Smooth muscle cell (in vitro differentiated cells): ENCODE data around the gene PHAF1. TPM values are rescaled to one million over a fixed set of nuclear protein-coding genes. Genes with fewer than 3 reads are reported as not detected.

Source experiments
- DNase-seq: peaks from one replicate; lab custom pipeline; 2025; ENCODE audit not compliant: unreplicated experiment; lab: John Stamatoyannopoulos, UW
- H2AFZ ChIP-seq: fragments of 200-600 bp; sonication (generic); 2 replicates; pipeline ENCODE4 v1.6.0; 2016; ENCODE audit warnings: antibody characterized with exemption, low read depth, mild to moderate bottlenecking
- H3F3A ChIP-seq: fragments of 200-600 bp; sonication (generic); 2 replicates; pipeline ENCODE4 v1.6.0; 2017; ENCODE audit warnings: antibody characterized with exemption, low read depth
- H3K27ac ChIP-seq: fragments of 200-600 bp; sonication (generic); 2 replicates; pipeline ENCODE4 v1.5.1; 2016; ENCODE audit warnings: low read depth, mild to moderate bottlenecking
- H3K27me3 ChIP-seq: fragments of 200-600 bp; sonication (generic); 2 replicates; pipeline ENCODE4 v1.6.1; 2016; ENCODE audit warnings: low read depth, mild to moderate bottlenecking
- H3K36me3 ChIP-seq: fragments of 200-600 bp; sonication (generic); 2 replicates; pipeline ENCODE4 v1.5.1; 2016; ENCODE audit warnings: low read depth
- H3K4me1 ChIP-seq: fragments of 200-600 bp; sonication (generic); 2 replicates; pipeline ENCODE4 v1.5.1; 2016; ENCODE audit warnings: low read depth
- H3K4me2 ChIP-seq: fragments of 200-600 bp; sonication (generic); 2 replicates; pipeline ENCODE4 v1.6.0; 2016; ENCODE audit warnings: mild to moderate bottlenecking
- H3K4me3 ChIP-seq: fragments of 200-600 bp; sonication (generic); 2 replicates; pipeline ENCODE4 v1.5.1; 2016; ENCODE audit warnings: mild to moderate bottlenecking
- H3K79me2 ChIP-seq: fragments of 200-600 bp; sonication (generic); 2 replicates; pipeline ENCODE4 v1.6.0; 2016; ENCODE audit warnings: low read depth, mild to moderate bottlenecking
- H3K9ac ChIP-seq: fragments of 200-600 bp; sonication (generic); 2 replicates; pipeline ENCODE4 v1.6.0; 2016; ENCODE audit warnings: low read depth
- H3K9me3 ChIP-seq: fragments of 200-600 bp; sonication (generic); replicated peaks from 2 replicates; pipeline ENCODE4 v1.5.1; 2016; ENCODE audit warnings: low read depth
- H4K20me1 ChIP-seq: fragments of 200-600 bp; sonication (generic); 2 replicates; pipeline ENCODE4 v1.6.0; 2016; ENCODE audit warnings: low read depth
- WGBS: methylation state at CpG from one replicate; pipeline ENCODE4 v1.1.7; 2016; ENCODE audit warnings: low lambda C conversion rate; 5-methylcytosine and 5-hydroxymethylcytosine counted together
- polyA plus RNA-seq: library from polyadenylated mRNA; unstranded; fragments of >200 nt; fragmentation: Nextera tagmentation; extraction: Ambion mirVana; gene quantifications from 2 replicates; pipeline ENCODE4 v1.2.1, GENCODE V29; 2016
- total RNA-seq: library from RNA; depleted of rRNA; stranded (reverse); fragments of >200 nt; gene quantifications from 2 replicates; pipeline ENCODE4 v1.2.3, GENCODE V29; 2014
- TF ChIP-seq, protein P1 (sequence below): fragments of 200-600 bp; sonication (generic); IDR thresholded peaks from 2 replicates; pipeline ENCODE4 v1.5.1; 2017; ENCODE audit warnings: borderline replicate concordance, mild to moderate bottlenecking, antibody characterized with exemption; ENCODE audit not compliant: insufficient read depth, poor library complexity, severe bottlenecking

PHAF1 gene
- total and polyA plus RNA-seq, 2 experiments from 2014 or later, result 15.5 TPM

DNA sequence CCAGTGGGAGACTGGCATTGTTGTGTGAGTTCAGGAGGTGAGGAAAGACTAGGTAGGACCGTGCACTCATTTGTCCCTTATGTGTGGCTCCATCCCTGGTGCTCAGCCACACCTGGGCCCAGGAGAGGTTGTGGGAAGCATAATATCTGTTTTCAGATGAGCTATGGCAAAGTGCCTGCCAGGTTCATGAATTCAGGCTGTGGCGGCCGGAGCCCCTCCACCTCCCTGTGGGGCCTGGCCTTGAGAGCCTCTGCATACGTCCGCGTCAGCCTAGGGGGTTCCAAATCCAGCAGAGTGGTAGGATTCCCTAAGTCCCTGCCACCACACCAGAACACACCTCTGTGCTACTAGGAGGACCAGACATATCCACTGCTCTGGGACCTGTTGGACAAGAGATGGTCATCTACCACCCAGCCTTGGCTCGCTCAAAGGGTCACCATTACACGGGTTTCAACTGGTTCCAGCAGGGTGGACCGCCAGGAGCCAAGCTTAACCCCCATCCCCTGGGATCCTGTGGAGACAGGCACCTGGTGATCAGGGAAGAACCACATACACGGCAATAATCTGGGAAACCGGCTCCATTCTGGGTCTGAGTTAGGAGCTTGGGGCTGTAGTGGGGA, 39.0 kb downstream of the PHAF1 start:
- peaks cover 15% of the 10 kb centered on the region for H4K20me1 ChIP-seq
- H3K27me3 ChIP-seq, result no peaks in the 10 kb centered on the region
- WGBS, result 95% methylated on average over 11 of the region's 11 CpGs
- H3K9ac ChIP-seq, result no peak overlapping the region
- no peaks in the 10 kb centered on the region for H3K36me3 ChIP-seq
- no peak overlapping the region for H3K4me3 ChIP-seq
- H3K4me2 ChIP-seq, result no peak overlapping the region
- H3K4me1 ChIP-seq, result no peaks in the 10 kb centered on the region
- H3K9me3 ChIP-seq, result no peaks in the 10 kb centered on the region
- no peak overlapping the region for H3K27ac ChIP-seq
- H3K79me2 ChIP-seq, result no peaks in the 10 kb centered on the region
- H3F3A ChIP-seq, result no peaks in the 10 kb centered on the region
- TF ChIP-seq, protein P1, sequence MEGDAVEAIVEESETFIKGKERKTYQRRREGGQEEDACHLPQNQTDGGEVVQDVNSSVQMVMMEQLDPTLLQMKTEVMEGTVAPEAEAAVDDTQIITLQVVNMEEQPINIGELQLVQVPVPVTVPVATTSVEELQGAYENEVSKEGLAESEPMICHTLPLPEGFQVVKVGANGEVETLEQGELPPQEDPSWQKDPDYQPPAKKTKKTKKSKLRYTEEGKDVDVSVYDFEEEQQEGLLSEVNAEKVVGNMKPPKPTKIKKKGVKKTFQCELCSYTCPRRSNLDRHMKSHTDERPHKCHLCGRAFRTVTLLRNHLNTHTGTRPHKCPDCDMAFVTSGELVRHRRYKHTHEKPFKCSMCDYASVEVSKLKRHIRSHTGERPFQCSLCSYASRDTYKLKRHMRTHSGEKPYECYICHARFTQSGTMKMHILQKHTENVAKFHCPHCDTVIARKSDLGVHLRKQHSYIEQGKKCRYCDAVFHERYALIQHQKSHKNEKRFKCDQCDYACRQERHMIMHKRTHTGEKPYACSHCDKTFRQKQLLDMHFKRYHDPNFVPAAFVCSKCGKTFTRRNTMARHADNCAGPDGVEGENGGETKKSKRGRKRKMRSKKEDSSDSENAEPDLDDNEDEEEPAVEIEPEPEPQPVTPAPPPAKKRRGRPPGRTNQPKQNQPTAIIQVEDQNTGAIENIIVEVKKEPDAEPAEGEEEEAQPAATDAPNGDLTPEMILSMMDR, result no peak
- no peak for DNase-seq
- H2AFZ ChIP-seq, result no peak overlapping the region

DNA sequence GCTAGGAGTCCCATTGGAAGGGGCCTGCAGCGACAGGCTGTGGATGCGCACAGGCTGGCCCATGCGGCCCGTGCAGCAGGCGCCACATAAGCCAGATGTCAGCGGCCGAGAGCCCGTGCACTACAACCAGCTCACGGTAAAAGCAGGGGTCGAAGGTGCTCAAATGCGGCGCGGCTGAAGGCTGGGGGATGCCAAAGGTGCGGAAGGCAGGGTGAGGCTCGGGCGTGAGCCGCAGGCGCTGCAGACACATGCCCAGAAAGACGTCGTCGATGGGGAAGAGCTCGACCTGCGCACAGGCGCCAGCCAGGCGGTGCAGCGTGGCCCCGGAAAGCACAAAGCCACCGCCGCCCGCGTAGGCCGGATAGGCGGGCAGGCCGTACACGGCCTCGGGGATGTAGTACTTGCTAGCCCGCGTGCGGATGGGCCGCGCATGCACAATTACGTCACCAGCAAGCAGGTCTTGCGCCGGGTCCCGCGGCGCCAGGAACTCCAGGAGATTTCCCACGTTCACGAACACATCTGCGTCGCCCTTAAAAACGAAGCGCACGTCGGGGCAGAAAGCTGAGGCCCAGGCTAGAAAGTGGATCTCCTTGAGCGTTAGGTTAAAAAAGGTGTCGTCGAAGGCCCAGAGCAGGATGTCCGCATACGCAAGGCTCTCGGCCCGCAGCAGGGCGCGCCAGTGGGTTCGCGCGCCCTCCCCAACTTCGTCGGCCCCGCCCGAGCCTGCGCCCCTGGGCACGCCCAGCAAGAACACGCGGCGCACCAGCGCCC, 39.7 kb downstream of the PHAF1 start:
- H3K4me2 ChIP-seq, result peak overlapping the region; percentile 93
- no peaks in the 10 kb centered on the region for H3K4me1 ChIP-seq
- H3F3A ChIP-seq, result no peaks in the 10 kb centered on the region
- peaks cover 20% of the 10 kb centered on the region for H4K20me1 ChIP-seq
- H2AFZ ChIP-seq, result no peak overlapping the region
- no peaks in the 10 kb centered on the region for H3K36me3 ChIP-seq
- peaks cover 7% of the 10 kb centered on the region for H3K27me3 ChIP-seq
- no peak overlapping the region for H3K9ac ChIP-seq
- 73% methylated on average over 70 of the region's 77 CpGs for WGBS
- H3K79me2 ChIP-seq, result no peaks in the 10 kb centered on the region
- DNase-seq, result no peak
- TF ChIP-seq, protein P1, result no peak
- H3K27ac ChIP-seq, result no peak overlapping the region
- no peaks in the 10 kb centered on the region for H3K9me3 ChIP-seq
- peak overlapping the region; percentile 72 for H3K4me3 ChIP-seq

DNA sequence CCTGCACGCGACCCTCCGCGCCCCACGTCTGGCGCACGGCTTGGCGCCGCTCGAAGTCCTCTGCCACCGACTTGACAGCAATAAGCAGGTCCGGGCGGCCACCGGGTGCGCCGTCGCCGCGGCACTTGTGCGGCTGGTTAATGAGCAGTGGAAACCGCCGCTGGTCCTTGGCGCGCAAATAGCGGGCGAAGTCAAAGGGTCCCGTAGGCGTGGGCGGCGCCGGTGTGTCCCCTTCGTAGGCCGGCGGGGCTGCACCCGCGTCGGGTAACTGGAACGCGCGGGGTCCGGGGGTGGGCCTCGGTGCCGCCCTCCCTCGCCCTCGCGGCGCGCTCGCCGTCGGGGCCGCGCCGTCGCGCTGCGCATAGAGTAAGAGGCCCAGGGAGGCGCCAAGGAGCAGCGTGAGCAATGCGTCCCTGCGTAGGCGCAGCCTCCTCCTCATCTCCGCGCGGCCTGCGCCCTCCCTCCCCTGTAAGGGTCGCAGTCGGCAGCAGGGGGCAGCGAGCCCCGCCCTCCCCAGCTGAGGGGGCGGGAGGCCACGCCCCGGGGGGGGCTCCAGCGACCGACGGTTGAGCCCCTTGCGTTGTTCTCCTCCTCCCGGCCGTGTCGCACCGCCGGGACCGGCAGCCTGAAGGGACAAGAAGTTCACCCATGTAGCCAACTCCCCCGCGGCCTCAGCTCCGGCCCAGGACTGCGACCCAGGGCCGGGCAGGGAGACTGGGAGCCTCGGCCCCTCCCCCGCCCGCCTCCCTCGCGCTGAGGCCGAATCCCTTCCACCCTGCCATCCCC, 40.5 kb downstream of the PHAF1 start:
- TF ChIP-seq, protein P1, result peak; percentile 12
- H3K4me2 ChIP-seq, result peak overlapping the region; percentile 93
- peak overlapping the region; percentile 81 for H3K9ac ChIP-seq
- peak overlapping the region; percentile 72 for H3K4me3 ChIP-seq
- peaks cover 27% of the 10 kb centered on the region for H4K20me1 ChIP-seq
- H3K27ac ChIP-seq, result peak overlapping the region; percentile 80
- H2AFZ ChIP-seq, result peak overlapping the region; percentile 73
- peaks cover 15% of the 10 kb centered on the region for H3K27me3 ChIP-seq
- H3K9me3 ChIP-seq, result no peaks in the 10 kb centered on the region
- H3K4me1 ChIP-seq, result peaks cover 6% of the 10 kb centered on the region
- WGBS, result 7% methylated on average over 68 of the region's 94 CpGs
- H3F3A ChIP-seq, result no peaks in the 10 kb centered on the region
- peak; percentile 73 for DNase-seq
- H3K79me2 ChIP-seq, result no peaks in the 10 kb centered on the region
- no peaks in the 10 kb centered on the region for H3K36me3 ChIP-seq
